Thoracic aorta (tissue), 2 donors: ENCODE data around the gene CLHC1. TPM values are rescaled to one million over a fixed set of nuclear protein-coding genes. Genes with fewer than 3 reads are reported as not detected.
"Not testable (repeated sequence)": the region's sequence is repeated elsewhere in the genome, so short reads cannot be mapped to it uniquely, and the experiment has no call there.

Source experiments
- ATAC-seq: fragments of 150-250 bp; one replicate; pipeline ENCODE4 v1.8.0; 2017; ENCODE audit warnings: low read depth; ENCODE audit not compliant: insufficient number of reproducible peaks, low FRiP score
- DNase-seq: peaks from one replicate; pipeline ENCODE4 v3.0.0-alpha.2; 2020; ENCODE audit warnings: low spot score
- H3K27ac ChIP-seq, 2 donors: fragments of 200-600 bp; sonication (generic); 1 replicate in 1 of 2; 2 replicates in 1 of 2; pipeline ENCODE4 v1.5.1; 2016; ENCODE audit warnings: mild to moderate bottlenecking in 2 of 2, moderate library complexity in 2 of 2
- H3K27me3 ChIP-seq: fragments of 200-600 bp; sonication (generic); replicated peaks from 2 replicates; pipeline ENCODE4 v1.6.0; 2016; ENCODE audit warnings: mild to moderate bottlenecking; ENCODE audit not compliant: insufficient read depth
- H3K36me3 ChIP-seq: fragments of 200-600 bp; sonication (generic); one replicate; pipeline ENCODE4 v1.5.1; 2016
- H3K4me1 ChIP-seq, 2 donors: fragments of 200-600 bp; sonication (generic); 1 replicate in 1 of 2; 2 replicates in 1 of 2; pipeline versions ENCODE4 v1.5.1 to v1.6.0; 2016; ENCODE audit warnings: low read depth in 2 of 2, mild to moderate bottlenecking in 1 of 2; ENCODE audit not compliant: control insufficient read depth in 1 of 2
- H3K4me3 ChIP-seq: fragments of 200-600 bp; sonication (generic); 2 replicates; pipeline ENCODE4 v1.5.1; 2016; ENCODE audit warnings: mild to moderate bottlenecking
- H3K9me3 ChIP-seq: fragments of 200-600 bp; sonication (generic); 2 replicates; pipeline ENCODE4 v1.5.1; 2016
- CTCF ChIP-seq: fragments of 200-600 bp; sonication (generic); IDR thresholded peaks from one replicate; pipeline ENCODE4 v1.5.1; 2019; ENCODE audit warnings: antibody characterized with exemption
- total RNA-seq, 2 donors: library from RNA; depleted of rRNA; stranded (reverse); fragments of >200 nt; gene quantifications; one replicate each; pipeline versions ENCODE4 v1.1.0 to v1.2.3, GENCODE V29; 2016

Gene CLHC1
- 1 to 10 TPM in 1 of 2 donors, under 1 TPM in 1; 0.28 to 8.4 TPM for total RNA-seq

GRCh38 chr2:55232084-55232862 is at the start of gene CLHC1, which contains the start of gene RPS27A:
TSS of gene CLHC1 (minus strand) at chr2:55232293. CDS start at chr2:55222411, 9,882 bp downstream.
TSS of gene RPS27A (plus strand) at chr2:55232688. CDS start at chr2:55232825, 137 bp downstream.
- H3K4me3 ChIP-seq = peak within 1 kb of the TSS; percentile 99
- H3K36me3 ChIP-seq = peaks cover 23% of the 10 kb centered on the region
- peaks cover 16 to 27% of the 10 kb centered on the region in 2 donors for H3K4me1 ChIP-seq
- H3K27ac ChIP-seq = peak within 1 kb of the TSS; percentile 93 to 97
- DNase-seq (no peak), ATAC-seq (peak; percentile 98)
- peak; percentile 18 for TF ChIP-seq CTCF
- H3K9me3 ChIP-seq = no peaks in the 10 kb centered on the region
- H3K27me3 ChIP-seq = no peaks in the 10 kb centered on the region

- H3K27ac ChIP-seq = peak overlapping the region; percentile 90 to 95
- not testable (repeated sequence) for H3K27me3 ChIP-seq, H3K4me3 ChIP-seq, ATAC-seq, H3K9me3 ChIP-seq, DNase-seq, H3K36me3 ChIP-seq
- H3K4me1 ChIP-seq = peaks cover 10 to 26% of the 10 kb centered on the region in 2 donors
Measured at GRCh38 chr2:55280851-55281546, 48.9 kb upstream of the CLHC1 start.

GRCh38 chr2:55279859-55280424 is 47.8 kb upstream of the CLHC1 start:
- ATAC-seq, H3K9me3 ChIP-seq, DNase-seq, H3K36me3 ChIP-seq, H3K4me3 ChIP-seq, H3K27me3 ChIP-seq, H3K27ac ChIP-seq: not testable (repeated sequence)
- peaks cover 8 to 21% of the 10 kb centered on the region in 2 donors for H3K4me1 ChIP-seq

- DNase-seq, H3K27ac ChIP-seq, H3K9me3 ChIP-seq, ATAC-seq, H3K4me3 ChIP-seq, H3K27me3 ChIP-seq, H3K36me3 ChIP-seq: not testable (repeated sequence)
- H3K4me1 ChIP-seq = peaks cover 7 to 19% of the 10 kb centered on the region in 2 donors
Measured at GRCh38 chr2:55279214-55279835, 47.2 kb upstream of the CLHC1 start.

GRCh38 chr2:55277310-55277709 is 45.2 kb upstream of the CLHC1 start:
- no peaks in the 10 kb centered on the region for H3K27me3 ChIP-seq
- TF ChIP-seq CTCF = no peak

GRCh38 chr2:55274346-55274745 is 42.3 kb upstream of the CLHC1 start:
- H3K27me3 ChIP-seq, H3K4me3 ChIP-seq, H3K36me3 ChIP-seq, H3K9me3 ChIP-seq, H3K27ac ChIP-seq, H3K4me1 ChIP-seq, ATAC-seq, DNase-seq: not testable (repeated sequence)

More at GRCh38 chr2:55277310-55277709, 45.2 kb upstream of the CLHC1 start:
- no peak overlapping the region for H3K4me3 ChIP-seq
- ATAC-seq (no peak), DNase-seq (no peak)
- no peaks in the 10 kb centered on the region for H3K9me3 ChIP-seq
- H3K36me3 ChIP-seq = no peaks in the 10 kb centered on the region
- H3K27ac ChIP-seq = no peak overlapping the region
- H3K4me1 ChIP-seq = peaks cover 0 to 5% of the 10 kb centered on the region in 2 donors
